ENCODE data around the gene FCF1.

The FCF1 gene

GRCh38 chr14:74771399-74771798 lies 58.5 kb downstream of the FCF1 start:
- DNase-seq, result no peak

GRCh38 chr14:74784634-74785033 lies 71.7 kb downstream of the FCF1 start:
- no peak for DNase-seq

GRCh38 chr14:74785056-74785613 lies 72.2 kb downstream of the FCF1 start:
- DNase-seq, result no peak

- DNase-seq, result no peak
Observed at GRCh38 chr14:74786796-74787315, 73.9 kb downstream of the FCF1 start.
